Neural cell (in vitro differentiated cells): Measurements from ENCODE around the gene FAM163A.

Experiments used
- EP300 ChIP-seq: fragments of 450-650 bp; conservative IDR thresholded peaks from 2 replicates; pipeline ENCODE4 v1.6.1; 2014; ENCODE audit warnings: antibody characterized with exemption, mild to moderate bottlenecking, moderate library complexity; ENCODE audit not compliant: poor library complexity, severe bottlenecking
- TF ChIP-seq, protein P1 (sequence below): fragments of 450-650 bp; IDR thresholded peaks from 2 replicates; pipeline ENCODE4 v1.5.1; 2014; ENCODE audit warnings: antibody characterized with exemption, mild to moderate bottlenecking, moderate library complexity; ENCODE audit not compliant: poor library complexity, severe bottlenecking

- no peak for TF ChIP-seq EP300
- TF ChIP-seq, protein P1, sequence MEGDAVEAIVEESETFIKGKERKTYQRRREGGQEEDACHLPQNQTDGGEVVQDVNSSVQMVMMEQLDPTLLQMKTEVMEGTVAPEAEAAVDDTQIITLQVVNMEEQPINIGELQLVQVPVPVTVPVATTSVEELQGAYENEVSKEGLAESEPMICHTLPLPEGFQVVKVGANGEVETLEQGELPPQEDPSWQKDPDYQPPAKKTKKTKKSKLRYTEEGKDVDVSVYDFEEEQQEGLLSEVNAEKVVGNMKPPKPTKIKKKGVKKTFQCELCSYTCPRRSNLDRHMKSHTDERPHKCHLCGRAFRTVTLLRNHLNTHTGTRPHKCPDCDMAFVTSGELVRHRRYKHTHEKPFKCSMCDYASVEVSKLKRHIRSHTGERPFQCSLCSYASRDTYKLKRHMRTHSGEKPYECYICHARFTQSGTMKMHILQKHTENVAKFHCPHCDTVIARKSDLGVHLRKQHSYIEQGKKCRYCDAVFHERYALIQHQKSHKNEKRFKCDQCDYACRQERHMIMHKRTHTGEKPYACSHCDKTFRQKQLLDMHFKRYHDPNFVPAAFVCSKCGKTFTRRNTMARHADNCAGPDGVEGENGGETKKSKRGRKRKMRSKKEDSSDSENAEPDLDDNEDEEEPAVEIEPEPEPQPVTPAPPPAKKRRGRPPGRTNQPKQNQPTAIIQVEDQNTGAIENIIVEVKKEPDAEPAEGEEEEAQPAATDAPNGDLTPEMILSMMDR: no peak
Measured at GRCh38 chr1:179824265-179824664, 81.2 kb downstream of the FAM163A start.
